SK-N-SH treated with all-trans-retinoic acid at 6 μM for 48 hours (cell line): Measurements from ENCODE around the gene BICD1.

ENCODE experiments used
- ATAC-seq: fragments of 200-7000 bp; cut with Tn5 transposase; 3 replicates; pipeline ENCODE4 v1.9.1; 2020; ENCODE audit warnings: mild to moderate bottlenecking, moderate library complexity
- ARNTL ChIP-seq: fragments of 450-650 bp; formaldehyde crosslinking; IDR thresholded peaks from 2 replicates; pipeline ENCODE4 v1.5.0; 2020; ENCODE audit warnings: low read depth, mild to moderate bottlenecking, moderate library complexity, borderline replicate concordance
- BACH2 ChIP-seq: fragments of 250-450 bp; sonication (Bioruptor Pico); IDR thresholded peaks from 2 replicates; pipeline ENCODE4 v1.9.0; 2021; ENCODE audit warnings: mild to moderate bottlenecking, borderline replicate concordance
- CREB5 ChIP-seq: fragments of 250-450 bp; sonication (Bioruptor Pico); IDR thresholded peaks from 2 replicates; pipeline ENCODE4 v1.5.1; 2020; ENCODE audit warnings: low read depth, mild to moderate bottlenecking, moderate library complexity
- CSDC2 ChIP-seq: fragments of 250-450 bp; sonication (Bioruptor Pico); IDR thresholded peaks from 2 replicates; pipeline ENCODE4 v1.5.0; 2020; ENCODE audit warnings: mild to moderate bottlenecking, moderate library complexity
- CSRNP3 ChIP-seq: fragments of 250-450 bp; sonication (Bioruptor Pico); IDR thresholded peaks from 2 replicates; pipeline ENCODE4 v1.5.1; 2021; ENCODE audit warnings: mild to moderate bottlenecking, moderate library complexity
- GLIS3 ChIP-seq: fragments of 250-450 bp; sonication (Bioruptor Pico); IDR thresholded peaks from 2 replicates; pipeline ENCODE4 v1.5.0; 2020; ENCODE audit warnings: mild to moderate bottlenecking, moderate library complexity
- ISL1 ChIP-seq: fragments of 250-450 bp; sonication (Bioruptor Pico); IDR thresholded peaks from 2 replicates; pipeline ENCODE4 v2.1.2; 2022; ENCODE audit warnings: mild to moderate bottlenecking, moderate library complexity
- OSR1 ChIP-seq: fragments of 250-450 bp; sonication (Bioruptor Pico); IDR thresholded peaks from 2 replicates; pipeline ENCODE4 v1.8.0; 2022; ENCODE audit warnings: moderate library complexity, mild to moderate bottlenecking, inconsistent platforms
- PPARA ChIP-seq: fragments of 250-450 bp; sonication (Bioruptor Pico); IDR thresholded peaks from 2 replicates; pipeline ENCODE4 v1.5.0; 2020; ENCODE audit warnings: mild to moderate bottlenecking, borderline replicate concordance
- RARB ChIP-seq: fragments of 250-450 bp; sonication (Bioruptor Pico); IDR thresholded peaks from 2 replicates; pipeline ENCODE4 v1.8.0; 2021; ENCODE audit warnings: mild to moderate bottlenecking, moderate library complexity
- SNAI2 ChIP-seq: fragments of 250-450 bp; sonication (Bioruptor Pico); IDR thresholded peaks from 2 replicates; pipeline ENCODE4 v1.5.0; 2020; ENCODE audit warnings: mild to moderate bottlenecking, moderate library complexity
- TCF4 ChIP-seq: fragments of 250-450 bp; sonication (Bioruptor Pico); IDR thresholded peaks from 2 replicates; pipeline ENCODE4 v1.8.0; 2021; ENCODE audit warnings: mild to moderate bottlenecking, moderate library complexity, borderline replicate concordance
- TSHZ2 ChIP-seq: fragments of 250-450 bp; sonication (Bioruptor Pico); IDR thresholded peaks from 2 replicates; pipeline ENCODE4 v1.5.0; 2020; ENCODE audit warnings: mild to moderate bottlenecking, moderate library complexity
- ZC3H10 ChIP-seq: fragments of 250-450 bp; sonication (Bioruptor Pico); IDR thresholded peaks from 2 replicates; pipeline ENCODE4 v1.5.1; 2021; ENCODE audit warnings: mild to moderate bottlenecking, moderate library complexity
- ZFP3 ChIP-seq: fragments of 250-450 bp; sonication (Bioruptor Pico); IDR thresholded peaks from 2 replicates; pipeline ENCODE4 v1.5.0; 2020; ENCODE audit warnings: mild to moderate bottlenecking, moderate library complexity
- ZFP30 ChIP-seq: fragments of 450-650 bp; formaldehyde crosslinking; IDR thresholded peaks from 2 replicates; pipeline ENCODE4 v1.5.0; 2022; ENCODE audit warnings: mild to moderate bottlenecking, moderate library complexity
- ZNF565 ChIP-seq: fragments of 450-650 bp; formaldehyde crosslinking; conservative IDR thresholded peaks from 2 replicates; pipeline ENCODE4 v1.5.0; 2020; ENCODE audit warnings: low read depth, mild to moderate bottlenecking, moderate library complexity
- ZNF70 ChIP-seq: fragments of 450-650 bp; formaldehyde crosslinking; IDR thresholded peaks from 2 replicates; pipeline ENCODE4 v1.5.0; 2020; ENCODE audit warnings: mild to moderate bottlenecking, moderate library complexity
- ZNF8 ChIP-seq: fragments of 450-650 bp; formaldehyde crosslinking; IDR thresholded peaks from 2 replicates; pipeline ENCODE4 v1.5.0; 2020; ENCODE audit warnings: mild to moderate bottlenecking, moderate library complexity
- TF ChIP-seq, protein P1 (sequence below): fragments of 250-450 bp; sonication (Bioruptor Pico); IDR thresholded peaks from 2 replicates; pipeline ENCODE4 v1.8.0; 2021; ENCODE audit warnings: low read depth, mild to moderate bottlenecking, moderate library complexity, borderline replicate concordance

Gene BICD1

GRCh38 chr12:32344047-32344446 is 237.4 kb downstream of the BICD1 start:
- ATAC-seq: no peak
- no peak for TF ChIP-seq GLIS3 (CRISPR knock-in tag)
- no peak for TF ChIP-seq ARNTL (CRISPR knock-in tag)
- TF ChIP-seq ZNF70: no peak
- no peak for TF ChIP-seq OSR1 (CRISPR knock-in tag)
- no peak for TF ChIP-seq PPARA (CRISPR knock-in tag)
- TF ChIP-seq ISL1 (CRISPR knock-in tag): no peak

- TF ChIP-seq OSR1 (CRISPR knock-in tag) (no peak), ZNF565 (CRISPR knock-in tag) (no peak), ZNF70 (no peak), ARNTL (CRISPR knock-in tag) (no peak), ZFP30 (CRISPR knock-in tag) (no peak), ZFP3 (CRISPR knock-in tag) (no peak), BACH2 (CRISPR knock-in tag) (no peak), TSHZ2 (no peak)
- TF ChIP-seq, protein P1, sequence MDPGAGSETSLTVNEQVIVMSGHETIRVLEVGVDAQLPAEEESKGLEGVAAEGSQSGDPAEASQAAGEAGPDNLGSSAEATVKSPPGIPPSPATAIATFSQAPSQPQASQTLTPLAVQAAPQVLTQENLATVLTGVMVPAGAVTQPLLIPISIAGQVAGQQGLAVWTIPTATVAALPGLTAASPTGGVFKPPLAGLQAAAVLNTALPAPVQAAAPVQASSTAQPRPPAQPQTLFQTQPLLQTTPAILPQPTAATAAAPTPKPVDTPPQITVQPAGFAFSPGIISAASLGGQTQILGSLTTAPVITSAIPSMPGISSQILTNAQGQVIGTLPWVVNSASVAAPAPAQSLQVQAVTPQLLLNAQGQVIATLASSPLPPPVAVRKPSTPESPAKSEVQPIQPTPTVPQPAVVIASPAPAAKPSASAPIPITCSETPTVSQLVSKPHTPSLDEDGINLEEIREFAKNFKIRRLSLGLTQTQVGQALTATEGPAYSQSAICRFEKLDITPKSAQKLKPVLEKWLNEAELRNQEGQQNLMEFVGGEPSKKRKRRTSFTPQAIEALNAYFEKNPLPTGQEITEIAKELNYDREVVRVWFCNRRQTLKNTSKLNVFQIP (CRISPR knock-in tag): no peak
- ATAC-seq: no peak
Observed at GRCh38 chr12:32353540-32353939, 246.9 kb downstream of the BICD1 start.

GRCh38 chr12:32357601-32358249 is 251.1 kb downstream of the BICD1 start:
- no peak for TF ChIP-seq ZFP3 (CRISPR knock-in tag)
- no peak for TF ChIP-seq ZC3H10 (CRISPR knock-in tag)
- no peak for TF ChIP-seq CSDC2 (CRISPR knock-in tag)
- no peak for TF ChIP-seq ZFP30 (CRISPR knock-in tag)
- TF ChIP-seq TSHZ2: no peak
- no peak for TF ChIP-seq ZNF8 (CRISPR knock-in tag)
- no peak for TF ChIP-seq ISL1 (CRISPR knock-in tag)
- TF ChIP-seq, all 23 proteins: peak for 0
- no peak for ATAC-seq

DNA sequence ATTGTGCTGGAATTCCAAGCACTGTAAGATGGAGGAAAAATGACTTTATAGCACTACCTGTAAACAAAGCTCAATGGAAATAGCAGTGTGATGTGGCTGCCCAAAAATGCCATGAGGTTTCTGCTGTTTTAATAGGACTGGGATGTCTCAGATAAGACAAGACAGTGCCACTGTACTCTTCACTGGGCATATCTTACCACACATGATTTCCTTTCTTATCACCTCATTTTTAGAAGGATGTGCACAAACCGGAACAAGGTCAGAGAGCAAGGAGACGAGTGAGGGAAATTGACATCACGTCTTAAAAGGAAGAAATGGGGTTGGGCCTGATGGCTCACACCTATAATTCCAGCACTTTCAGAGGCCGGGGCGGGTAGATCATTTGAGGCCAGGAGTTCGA is 254.3 kb downstream of the BICD1 start:
- ATAC-seq: no peak

DNA sequence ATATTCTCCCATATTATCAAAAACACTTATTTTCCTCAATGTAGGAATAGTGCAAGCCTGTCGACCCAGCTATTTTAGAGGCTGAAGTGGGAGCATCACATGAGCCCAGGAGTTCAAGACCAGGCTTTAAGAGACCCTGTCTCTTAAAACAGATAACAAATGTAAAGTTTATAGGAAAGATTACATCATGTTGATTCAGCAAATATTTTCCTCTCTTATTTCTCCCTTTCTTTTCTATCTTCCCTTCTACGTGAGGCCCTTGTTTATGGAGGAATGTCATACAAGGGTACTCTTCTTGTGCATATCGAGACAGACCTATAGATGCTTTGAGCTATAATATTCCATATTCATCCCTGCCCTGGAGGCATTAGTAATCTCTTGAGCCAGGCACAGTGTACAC is 256.2 kb downstream of the BICD1 start:
- ATAC-seq: no peak
- TF ChIP-seq CREB5 (CRISPR knock-in tag): no peak
- no peak for TF ChIP-seq SNAI2 (CRISPR knock-in tag)
- TF ChIP-seq RARB (CRISPR knock-in tag): no peak
- no peak for TF ChIP-seq TCF4 (CRISPR knock-in tag)
- TF ChIP-seq ZNF8 (CRISPR knock-in tag): no peak
- no peak for TF ChIP-seq CSRNP3 (CRISPR knock-in tag)
- TF ChIP-seq ZNF70: no peak
- no peak for TF ChIP-seq OSR1 (CRISPR knock-in tag)
- TF ChIP-seq ZNF565 (CRISPR knock-in tag): no peak
- TF ChIP-seq, protein P1 (CRISPR knock-in tag): no peak

More for the DNA sequence above, 254.3 kb downstream of the BICD1 start:
- TF ChIP-seq ZFP30 (CRISPR knock-in tag): no peak
- no peak for TF ChIP-seq TCF4 (CRISPR knock-in tag)
- TF ChIP-seq ZC3H10 (CRISPR knock-in tag): no peak
- no peak for TF ChIP-seq BACH2 (CRISPR knock-in tag)
